H1 (cell line): Measurements from ENCODE around the gene APBB3. TPM values are rescaled to one million over a fixed set of nuclear protein-coding genes. Genes with fewer than 3 reads are reported as not detected.

Source experiments
- CTCF ChIA-PET: fragments of 300-600 bp; sonication (Branson Sonifier 250); formaldehyde crosslinking; loops from one replicate; lab custom pipeline; 2021; ENCODE audit not compliant: partially characterized antibody; lab: Charles Lee
- POLR2A ChIA-PET: fragments of 300-600 bp; sonication (Branson Sonifier 250); formaldehyde crosslinking; loops from one replicate; lab custom pipeline; 2021; ENCODE audit warnings: inconsistent platforms; ENCODE audit not compliant: partially characterized antibody; lab: Charles Lee
- DNase-seq, 2 experiments: peaks; one replicate each; pipeline versions ENCODE4 v3.0.0 to v3.0.0-alpha.2; 2010 to 2022; ENCODE audit warnings: low spot score in 2 of 2, low read depth in 1 of 2, mixed read lengths in 1 of 2
- FAIRE-seq: peaks from 2 replicates; lab custom pipeline; 2011; peaks lifted over from hg19 to GRCh38; lab: Jason Lieb, UNC
- H2AFZ ChIP-seq: 2 replicates; pipeline ENCODE4 v1.8.1; 2012; ENCODE audit warnings: low read length, inconsistent platforms
- H2AK5ac ChIP-seq: 2 replicates; pipeline ENCODE4 v1.6.1; 2013; ENCODE audit warnings: low read depth, low read length
- H2BK120ac ChIP-seq: replicated peaks from 2 replicates; pipeline ENCODE3; 2013; ENCODE audit warnings: low read depth, low read length, inconsistent platforms
- H2BK12ac ChIP-seq: 2 replicates; pipeline ENCODE4 v1.6.1; 2013; ENCODE audit warnings: low read depth, low read length
- H2BK15ac ChIP-seq: 2 replicates; pipeline ENCODE4 v1.6.1; 2013; ENCODE audit warnings: low read length
- H2BK20ac ChIP-seq: 2 replicates; pipeline ENCODE4 v1.6.1; 2013; ENCODE audit warnings: low read length
- H2BK5ac ChIP-seq: 2 replicates; pipeline ENCODE4 v1.6.1; 2013; ENCODE audit warnings: low read depth, low read length
- H3K14ac ChIP-seq: 2 replicates; pipeline ENCODE4 v1.6.1; 2013; ENCODE audit warnings: inconsistent platforms; ENCODE audit not compliant: insufficient read length
- H3K18ac ChIP-seq: 2 replicates; pipeline ENCODE4 v1.6.1; 2013; ENCODE audit warnings: low read length; ENCODE audit errors: extremely low read depth
- H3K23ac ChIP-seq: 2 replicates; pipeline ENCODE4 v1.6.1; 2013; ENCODE audit warnings: inconsistent platforms; ENCODE audit not compliant: insufficient read length
- H3K23me2 ChIP-seq: 2 replicates; pipeline ENCODE4 v1.6.1; 2013; ENCODE audit warnings: low read depth, low read length
- H3K27ac ChIP-seq: 2 replicates; pipeline ENCODE4 v1.6.1; 2011; ENCODE audit warnings: low read depth, low read length, inconsistent platforms
- H3K27me3 ChIP-seq, 4 experiments: replicated peaks in 1 of 4; 1 replicate in 1 of 4; 2 replicates in 3 of 4; pipeline versions ENCODE4 v1.6.1 to v1.8.1; 2011 to 2013; ENCODE audit warnings: low read length in 3 of 4, mild to moderate bottlenecking in 3 of 4, inconsistent platforms in 2 of 4, mixed read lengths in 2 of 4, moderate library complexity in 1 of 4; ENCODE audit not compliant: control insufficient read depth in 3 of 4, insufficient read depth in 3 of 4; ENCODE audit errors: extremely low read depth in 1 of 4
- H3K36me3 ChIP-seq, 4 experiments: 2 replicates each; pipeline versions ENCODE4 v1.6.1 to v1.8.1; 2011 to 2013; ENCODE audit warnings: mild to moderate bottlenecking in 4 of 4, low read length in 3 of 4, moderate library complexity in 2 of 4, control low read depth in 1 of 4, inconsistent platforms in 1 of 4; ENCODE audit not compliant: insufficient read depth in 4 of 4, control insufficient read depth in 2 of 4
- H3K4ac ChIP-seq: replicated peaks from 2 replicates; pipeline ENCODE3; 2013; ENCODE audit warnings: low read length, low read depth, mixed read lengths, inconsistent platforms; ENCODE audit not compliant: insufficient read length
- H3K4me1 ChIP-seq, 4 experiments: replicated peaks in 1 of 4; 1 replicate in 1 of 4; 2 replicates in 3 of 4; pipeline versions ENCODE4 v1.6.1 to v1.8.1; 2011 to 2013; ENCODE audit warnings: low read length in 3 of 4, inconsistent platforms in 2 of 4, mixed read lengths in 1 of 4; ENCODE audit not compliant: insufficient read depth in 4 of 4, control insufficient read depth in 3 of 4
- H3K4me2 ChIP-seq, 2 experiments: 2 replicates each; pipeline versions ENCODE4 v1.6.1 to v1.8.1; 2011 to 2013; ENCODE audit warnings: low read depth in 2 of 2, low read length in 2 of 2, control low read depth in 1 of 2, inconsistent platforms in 1 of 2, mild to moderate bottlenecking in 1 of 2; ENCODE audit not compliant: insufficient read depth in 1 of 2
- H3K4me3 ChIP-seq, 4 experiments: fragments of 200-600, 300-600 bp in 1 of 4; sonication (generic), shearing (Covaris generic), sonication (Bioruptor Twin) in 1 of 4; 2 replicates each; pipeline versions ENCODE4 v1.5.1 to v1.8.1; 2011 to 2016; ENCODE audit warnings: low read length in 4 of 4, low read depth in 3 of 4, control low read depth in 2 of 4, inconsistent platforms in 2 of 4, mild to moderate bottlenecking in 2 of 4, mixed read lengths in 1 of 4, moderate library complexity in 1 of 4; ENCODE audit not compliant: insufficient read depth in 2 of 4; ENCODE audit errors: extremely low read depth in 1 of 4
- H3K56ac ChIP-seq: replicated peaks from 2 replicates; pipeline ENCODE3; 2013; ENCODE audit warnings: low read depth, mild to moderate bottlenecking, mixed read lengths, low read length, inconsistent platforms; ENCODE audit not compliant: insufficient read length
- H3K79me1 ChIP-seq: 2 replicates; pipeline ENCODE4 v1.6.1; 2013; ENCODE audit warnings: low read depth, low read length, control low read depth
- H3K79me2 ChIP-seq, 2 experiments: 2 replicates each; pipeline versions ENCODE4 v1.6.1 to v1.8.1; 2012 to 2013; ENCODE audit warnings: low read length in 2 of 2, mild to moderate bottlenecking in 2 of 2, inconsistent platforms in 1 of 2; ENCODE audit not compliant: insufficient read depth in 2 of 2, control insufficient read depth in 1 of 2
- H3K9ac ChIP-seq, 4 experiments: replicated peaks in 1 of 4; 1 replicate in 1 of 4; 2 replicates in 3 of 4; pipeline versions ENCODE4 v1.6.1 to v1.8.1; 2011 to 2013; ENCODE audit warnings: low read depth in 3 of 4, low read length in 3 of 4, control low read depth in 2 of 4, mild to moderate bottlenecking in 2 of 4, moderate library complexity in 2 of 4, inconsistent platforms in 1 of 4; ENCODE audit errors: extremely low read depth in 1 of 4
- H3K9me3 ChIP-seq, 2 experiments: 2 replicates each; pipeline versions ENCODE4 v1.6.1 to v1.8.1; 2012 to 2013; ENCODE audit warnings: mild to moderate bottlenecking in 2 of 2, moderate library complexity in 2 of 2, control low read depth in 1 of 2, inconsistent platforms in 1 of 2, low read depth in 1 of 2, low read length in 1 of 2, mixed read lengths in 1 of 2; ENCODE audit not compliant: insufficient read depth in 2 of 2
- H4K20me1 ChIP-seq, 2 experiments: replicated peaks in 1 of 2; 2 replicates each; pipeline versions ENCODE3 to v1.8.1; 2011 to 2013; ENCODE audit warnings: inconsistent platforms in 2 of 2, low read length in 2 of 2, mild to moderate bottlenecking in 1 of 2; ENCODE audit not compliant: insufficient read depth in 2 of 2, control insufficient read depth in 1 of 2
- H4K5ac ChIP-seq: 2 replicates; pipeline ENCODE4 v1.6.1; 2013; ENCODE audit warnings: low read length, low read depth, mixed read lengths, inconsistent platforms; ENCODE audit not compliant: insufficient read length
- H4K8ac ChIP-seq: 2 replicates; pipeline ENCODE4 v1.8.0; 2013; ENCODE audit warnings: mild to moderate bottlenecking, moderate library complexity, low read length, inconsistent platforms; ENCODE audit not compliant: insufficient read depth; ENCODE audit errors: extremely low read depth
- H4K91ac ChIP-seq: replicated peaks from 2 replicates; pipeline ENCODE3; 2013; ENCODE audit warnings: low read length, mixed read lengths, inconsistent platforms; ENCODE audit not compliant: insufficient read length
- EGR1 ChIP-seq: IDR thresholded peaks from 2 replicates; pipeline ENCODE4 v1.6.1; 2011; ENCODE audit warnings: low read depth, low read length, borderline replicate concordance
- POLR2AphosphoS5 ChIP-seq: IDR thresholded peaks from 2 replicates; pipeline ENCODE4 v1.6.1; 2011; ENCODE audit warnings: low read depth, low read length
- WGBS, 2 experiments: shearing (Covaris generic) in 1 of 2; methylation state at CpG; one replicate each; pipeline versions ENCODE4 v1.1.6 to v1.1.7; 2013 to 2015; ENCODE audit warnings: low lambda C conversion rate in 2 of 2, mixed read lengths in 2 of 2, inconsistent platforms in 1 of 2, low coverage in 1 of 2, missing lambda C conversion rate in 1 of 2; ENCODE audit not compliant: insufficient replicate concordance in 2 of 2, insufficient coverage in 1 of 2, insufficient read length in 1 of 2; ENCODE audit errors: extremely low coverage in 1 of 2, missing lambda C conversion rate in 1 of 2; 5-methylcytosine and 5-hydroxymethylcytosine counted together
- polyA plus RNA-seq, 7 experiments: library from polyadenylated mRNA; depleted of rRNA in 3 of 7; stranded (reverse) in 5 of 7; unstranded in 2 of 7; fragments of >200 nt in 5 of 7; fragments of 200-250 nt in 2 of 7; gene quantifications; 1 replicate in 5 of 7; 2 replicates in 1 of 7; 4 replicates in 1 of 7; pipeline versions ENCODE4 v1.2.1 to v1.2.3, GENCODE V29; 2011 to 2013; ENCODE audit warnings: missing spikeins in 2 of 7, mixed read lengths in 2 of 7
- total RNA-seq: library from RNA; stranded (reverse); fragmentation: NEBNext Ultra II Directional; extraction: Animal tissue kit (Norgen Biotek cat#: 25700); gene quantifications from 2 replicates; pipeline ENCODE4 v1.2.1, GENCODE V29; 2021

Gene APBB3
- total and polyA plus RNA-seq, 2 of the 8 experiments (the other 6 are each of a cell fraction or from before 2014, with no cell fraction given): 16.0 to 21.9 TPM

- Histone ChIP-seq H3K79me2 (peaks cover under 1 to 22% of the 10 kb centered on the region in 2 experiments; a peak in 2 of 4 replicates), H3K23me2 (peaks cover 6% of the 10 kb centered on the region), H3K4me1 (peaks cover 0 to 18% (median 6%) of the 10 kb centered on the region in 4 experiments; a peak in 4 of 7 replicates), H2BK15ac (no peak overlapping the region), H3K4ac (no peak overlapping the region), H3K27ac (no peak overlapping the region), H2AK5ac (no peak overlapping the region), H3K18ac (no peak overlapping the region), H4K8ac (no peak overlapping the region), H3K79me1 (no peaks in the 10 kb centered on the region; the same call in 1 of the 2 replicates), H3K27me3 (no peaks in the 10 kb centered on the region), H3K4me2 (no peak overlapping the region), H3K9me3 (no peaks in the 10 kb centered on the region), H2BK12ac (no peak overlapping the region), H4K20me1 (peaks cover 0 to 7% of the 10 kb centered on the region in 2 experiments), H3K4me3 (no peak overlapping the region)
- POLR2A ChIA-PET: interaction anchor here (1.1 to 14.4 kb wide), 6 partner anchors 9 to 149 kb away, joined by 3 to 191 read pairs (median 41); partner anchors contain the start of genes ANKHD1, APBB3, HARS1 and IK
- FAIRE-seq: no peak
- 84% methylated on average over 11 of the region's 11 CpGs; no CpG with 5 or more reads in 1 of the 2 experiments for WGBS, 2 experiments
- TF ChIP-seq EGR1: no peak
- 0 out of 2 replicates have a peak, but pooled peaks have one; percentile 57 for TF ChIP-seq POLR2AphosphoS5
- TF ChIP-seq, all 59 proteins: peak for 1
- H3K36me3 ChIP-seq: peaks cover 11 to 32% (median 25%) of the 10 kb centered on the region in 4 experiments
- H3K56ac ChIP-seq: no peak overlapping the region
- no peak overlapping the region for H2BK5ac ChIP-seq
- H3K9ac ChIP-seq: no peak overlapping the region
- no peak overlapping the region for H2BK20ac ChIP-seq
- no peak overlapping the region for H3K23ac ChIP-seq
- CTCF ChIA-PET: interaction anchor here (0.6 to 1.7 kb wide), 4 partner anchors 25 to 476 kb away, joined by 3 to 4 read pairs (median 3); no protein-coding TSS in a partner anchor
- H4K5ac ChIP-seq: no peak overlapping the region
- no peak overlapping the region for H2BK120ac ChIP-seq
- no peak overlapping the region for H2AFZ ChIP-seq
- H4K91ac ChIP-seq: no peak overlapping the region
- no peak overlapping the region for H3K14ac ChIP-seq
- peak in 1 of 2 experiments; percentile 20 for DNase-seq
These were observed 14.0 kb downstream of the APBB3 start for GRCh38 chr5:140550147-140551079.
